ENCODE results near the gene UCP3. TPM values are rescaled to one million over a fixed set of nuclear protein-coding genes. Genes with fewer than 3 reads are reported as not detected.

Gene UCP3
- total and polyA plus RNA-seq, 7 donors, result 0.23 to 2.8 (median 1.0) TPM; not detected in 1

DNA sequence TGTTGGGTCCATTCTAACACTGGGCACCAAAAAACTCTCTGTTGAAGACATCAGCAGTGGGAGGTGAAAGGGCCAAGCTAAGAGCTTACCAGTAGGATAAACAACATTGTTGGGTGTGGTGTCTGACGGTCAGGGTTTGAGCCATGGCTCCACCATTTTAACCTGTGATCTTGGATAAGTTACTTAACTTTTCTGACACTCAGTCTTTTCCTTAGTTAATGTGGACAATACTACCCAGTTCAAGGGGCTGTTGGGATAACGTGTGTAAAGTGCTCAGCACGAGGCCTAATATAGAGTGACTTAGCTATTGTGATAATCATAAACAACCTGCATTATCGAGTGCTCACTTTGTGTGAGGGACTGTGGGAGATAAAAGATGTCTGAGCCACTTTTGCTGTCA lies 6.1 kb downstream of the UCP3 start:
- no peaks in the 10 kb centered on the region for H3K27me3 ChIP-seq
- TF ChIP-seq, protein P1, sequence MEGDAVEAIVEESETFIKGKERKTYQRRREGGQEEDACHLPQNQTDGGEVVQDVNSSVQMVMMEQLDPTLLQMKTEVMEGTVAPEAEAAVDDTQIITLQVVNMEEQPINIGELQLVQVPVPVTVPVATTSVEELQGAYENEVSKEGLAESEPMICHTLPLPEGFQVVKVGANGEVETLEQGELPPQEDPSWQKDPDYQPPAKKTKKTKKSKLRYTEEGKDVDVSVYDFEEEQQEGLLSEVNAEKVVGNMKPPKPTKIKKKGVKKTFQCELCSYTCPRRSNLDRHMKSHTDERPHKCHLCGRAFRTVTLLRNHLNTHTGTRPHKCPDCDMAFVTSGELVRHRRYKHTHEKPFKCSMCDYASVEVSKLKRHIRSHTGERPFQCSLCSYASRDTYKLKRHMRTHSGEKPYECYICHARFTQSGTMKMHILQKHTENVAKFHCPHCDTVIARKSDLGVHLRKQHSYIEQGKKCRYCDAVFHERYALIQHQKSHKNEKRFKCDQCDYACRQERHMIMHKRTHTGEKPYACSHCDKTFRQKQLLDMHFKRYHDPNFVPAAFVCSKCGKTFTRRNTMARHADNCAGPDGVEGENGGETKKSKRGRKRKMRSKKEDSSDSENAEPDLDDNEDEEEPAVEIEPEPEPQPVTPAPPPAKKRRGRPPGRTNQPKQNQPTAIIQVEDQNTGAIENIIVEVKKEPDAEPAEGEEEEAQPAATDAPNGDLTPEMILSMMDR (IDR thresholded peaks at IDR 0.05), result no peak
- TF ChIP-seq POLR2A (IDR thresholded peaks at IDR 0.05) (no peak), EP300 (IDR thresholded peaks at IDR 0.05) (no peak), POLR2AphosphoS5 (IDR thresholded peaks at IDR 0.05) (no peak)
- H3K9me3 ChIP-seq, result no peaks in the 10 kb centered on the region
- H3K27ac ChIP-seq, result no peak overlapping the region
- H3K4me3 ChIP-seq, result no peak overlapping the region
- intact Hi-C loops (cut with DNase I), result no loop called here
- H3K4me1 ChIP-seq, result peaks cover 0 to 5% (median 0%) of the 10 kb centered on the region in 4 donors
- WGBS, 2 donors, result 95 to 97% methylated on average over 4 of the region's 4 CpGs
- DNase-seq, result peak; percentile 32
- H3K36me3 ChIP-seq, result peaks cover 0 to 17% (median 3%) of the 10 kb centered on the region in 4 donors

DNA sequence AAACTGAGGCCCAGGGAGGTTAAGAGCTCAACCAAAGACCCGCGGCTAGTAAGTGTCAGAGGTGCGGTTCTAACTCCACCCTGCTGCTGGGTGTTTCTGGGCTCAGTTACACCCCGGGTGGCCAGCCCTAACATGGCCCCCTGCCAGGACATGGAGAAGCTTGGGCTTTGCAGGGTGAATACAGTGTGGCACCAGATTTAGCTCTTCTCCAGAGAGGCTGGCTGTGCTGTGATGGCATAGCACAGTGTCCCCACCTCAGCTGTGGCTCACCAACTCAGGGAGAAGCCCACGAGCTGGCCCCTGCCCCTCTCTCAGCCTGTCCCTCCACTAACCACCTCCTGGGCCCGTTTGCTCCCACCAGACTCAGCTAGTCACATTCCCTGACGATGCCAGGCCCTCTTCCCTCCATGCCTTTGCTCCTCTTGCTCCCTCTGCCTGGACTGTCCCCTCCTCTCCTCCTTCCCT lies 7.0 kb downstream of the UCP3 start:
- DNase-seq, result peak; percentile 38
- Histone ChIP-seq H3K36me3 (peaks cover 0 to 17% (median 3%) of the 10 kb centered on the region in 4 donors), H3K4me1 (peaks cover 0 to 5% (median 0%) of the 10 kb centered on the region in 4 donors), H3K27me3 (no peaks in the 10 kb centered on the region), H3K4me3 (no peak overlapping the region), H3K27ac (no peak overlapping the region), H3K9me3 (no peaks in the 10 kb centered on the region)
- 77 to 87% methylated on average over 7 of the region's 7 CpGs for WGBS, 2 donors
- TF ChIP-seq POLR2AphosphoS5 (IDR thresholded peaks at IDR 0.05), result no peak
- TF ChIP-seq, protein P1 (IDR thresholded peaks at IDR 0.05), result no peak
- intact Hi-C loops (cut with DNase I), result no loop called here

DNA sequence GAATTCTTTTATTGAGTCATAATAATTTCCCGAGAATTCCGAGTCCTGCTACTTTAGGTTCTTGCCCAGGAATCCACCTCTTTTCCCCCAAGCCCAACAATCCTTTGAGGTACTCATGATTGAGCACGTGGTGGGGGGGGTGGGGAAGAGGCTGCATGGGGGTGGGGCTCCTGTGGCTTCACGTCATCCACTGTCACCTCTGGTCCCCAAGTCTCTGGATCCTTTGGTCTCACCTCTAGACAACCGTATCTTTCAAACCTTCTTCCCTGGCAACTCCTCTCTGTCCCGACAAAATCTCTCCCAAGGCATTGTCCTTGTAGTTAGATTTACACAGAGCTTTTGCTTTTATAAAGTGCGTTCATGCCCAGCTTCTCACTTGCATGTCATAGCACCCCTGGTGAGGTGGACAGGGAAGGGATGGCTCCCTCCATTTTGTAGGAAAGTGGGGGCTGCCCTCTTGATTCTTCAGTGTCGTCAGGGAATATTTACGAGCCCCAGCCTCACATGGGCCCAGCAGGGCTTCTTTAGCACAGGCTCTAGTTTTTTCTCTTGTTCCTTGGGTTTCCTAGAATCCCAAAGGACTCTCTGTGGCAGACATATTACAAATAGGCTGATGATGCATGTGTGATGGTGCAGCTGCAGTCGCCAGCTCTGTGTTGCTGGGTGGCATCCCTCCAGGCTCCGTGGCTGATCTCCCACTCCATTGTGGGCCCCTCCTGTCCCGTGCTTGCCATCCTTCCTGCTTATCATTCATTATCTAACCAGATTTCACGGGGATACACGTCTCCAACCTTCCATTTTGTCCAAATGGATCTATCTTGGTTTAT lies 8.4 kb downstream of the UCP3 start:
- H3K4me1 ChIP-seq, result peaks cover 0 to 5% (median 0%) of the 10 kb centered on the region in 4 donors
- no peak overlapping the region for H3K4me3 ChIP-seq
- no peaks in the 10 kb centered on the region for H3K27me3 ChIP-seq
- intact Hi-C loops (cut with DNase I), result no loop called here
- 93 to 95% methylated on average over 14 of the region's 14 CpGs for WGBS, 2 donors
- DNase-seq, result peak; percentile 44
- TF ChIP-seq, protein P1 (IDR thresholded peaks at IDR 0.05), result no peak
- TF ChIP-seq EP300 (IDR thresholded peaks at IDR 0.05) (no peak), POLR2A (IDR thresholded peaks at IDR 0.05) (no peak), POLR2AphosphoS5 (IDR thresholded peaks at IDR 0.05) (no peak)
- H3K36me3 ChIP-seq, result peaks cover 0 to 17% (median 3%) of the 10 kb centered on the region in 4 donors
- H3K27ac ChIP-seq, result no peak overlapping the region
- no peaks in the 10 kb centered on the region for H3K9me3 ChIP-seq

DNA sequence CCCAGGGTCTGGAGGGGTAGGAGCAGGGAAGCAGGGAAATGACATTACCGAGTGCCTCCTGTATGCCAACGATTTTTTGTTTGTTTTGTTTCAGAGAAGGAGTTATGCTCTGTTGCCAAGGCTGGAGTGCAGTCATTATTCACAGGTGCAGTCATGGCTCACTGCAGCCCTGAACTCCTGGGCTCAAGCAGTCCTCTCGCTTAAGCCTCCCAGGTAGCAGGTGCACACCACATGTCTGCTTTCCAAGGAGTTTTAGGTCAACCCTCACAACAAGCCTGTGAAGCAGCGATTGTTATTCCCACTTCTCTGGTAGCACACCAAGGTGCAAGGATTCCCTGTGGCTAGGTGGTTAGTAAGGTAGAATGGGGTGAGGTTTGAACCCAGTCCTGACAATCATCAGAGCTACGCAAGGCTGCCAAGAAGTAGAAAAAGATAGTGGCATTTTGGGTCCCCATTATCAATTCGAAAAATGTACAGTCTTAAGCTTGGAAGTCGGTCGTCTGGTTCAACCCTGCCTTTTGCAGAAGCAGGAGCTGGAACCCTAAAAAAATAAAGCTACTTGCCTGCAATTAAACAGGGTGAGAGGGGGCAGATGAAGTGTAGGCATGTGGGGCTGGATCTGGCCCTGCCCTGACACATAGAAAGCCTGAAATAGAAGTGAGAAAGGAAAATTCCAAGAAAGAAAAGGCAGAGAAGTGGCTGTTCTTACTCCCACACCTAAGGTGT lies 9.1 kb downstream of the UCP3 start:
- WGBS, 2 donors, result 76 to 77% methylated on average over 8 of the region's 8 CpGs
- intact Hi-C loops (cut with DNase I), result no loop called here
- peak; percentile 19 for DNase-seq

More for the DNA sequence above, 9.1 kb downstream of the UCP3 start:
- Histone ChIP-seq H3K4me1 (peaks cover 0 to 2% (median 0%) of the 10 kb centered on the region in 4 donors), H3K36me3 (peaks cover 0 to 17% (median 3%) of the 10 kb centered on the region in 4 donors), H3K27me3 (no peaks in the 10 kb centered on the region), H3K27ac (no peak overlapping the region), H3K4me3 (no peak overlapping the region), H3K9me3 (no peaks in the 10 kb centered on the region)
- TF ChIP-seq, protein P1 (IDR thresholded peaks at IDR 0.05), result no peak
- TF ChIP-seq EP300 (IDR thresholded peaks at IDR 0.05) (no peak), POLR2A (IDR thresholded peaks at IDR 0.05) (no peak), POLR2AphosphoS5 (IDR thresholded peaks at IDR 0.05) (no peak)
